ENCODE measurements around the gene NIPSNAP2.
"Not testable (repeated sequence)": the region's sequence is repeated elsewhere in the genome, so short reads cannot be mapped to it uniquely, and the experiment has no call there.

Gene NIPSNAP2

GRCh38 chr7:55977831-55978230 is 13.4 kb downstream of the NIPSNAP2 start:
- peak; percentile 28 for DNase-seq

DNA sequence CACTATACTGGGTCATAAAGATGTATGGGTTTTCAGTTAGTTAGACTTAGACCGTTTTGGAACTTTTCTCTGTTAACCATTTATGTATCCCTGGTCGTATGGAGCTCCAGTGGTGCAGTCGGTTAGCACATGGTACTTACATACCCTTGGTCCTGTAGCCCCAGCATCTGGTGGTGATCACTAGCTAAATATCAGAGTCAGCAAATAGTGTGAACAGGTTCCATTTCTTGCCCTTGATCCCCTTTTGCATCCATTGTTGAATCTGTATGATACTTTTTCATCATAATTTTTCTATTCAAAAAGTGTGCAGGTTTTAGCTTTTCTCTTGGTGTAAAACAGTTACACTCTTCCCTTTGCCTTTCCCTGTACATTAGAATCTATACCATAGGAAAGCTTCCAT is 15.9 kb downstream of the NIPSNAP2 start:
- no peak for DNase-seq

DNA sequence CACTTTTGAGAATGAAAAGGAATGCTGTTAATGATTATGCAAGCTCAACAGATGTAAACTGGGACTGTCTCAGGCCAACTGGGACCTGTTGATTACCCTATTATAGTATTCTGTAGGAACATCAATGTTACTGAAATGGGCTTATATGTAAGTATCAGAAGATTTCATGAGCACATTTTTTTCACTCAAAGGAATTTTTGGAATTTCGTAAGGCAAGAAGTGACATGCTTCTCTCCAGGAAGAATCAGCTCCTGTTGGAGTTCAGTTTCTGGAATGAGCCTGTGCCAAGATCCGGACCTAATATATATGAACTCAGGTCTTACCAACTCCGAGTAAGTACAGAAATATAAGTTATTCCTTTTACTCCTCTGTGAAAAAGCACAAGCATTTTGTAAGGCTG is 19.2 kb downstream of the NIPSNAP2 start:
- no peak for DNase-seq

DNA sequence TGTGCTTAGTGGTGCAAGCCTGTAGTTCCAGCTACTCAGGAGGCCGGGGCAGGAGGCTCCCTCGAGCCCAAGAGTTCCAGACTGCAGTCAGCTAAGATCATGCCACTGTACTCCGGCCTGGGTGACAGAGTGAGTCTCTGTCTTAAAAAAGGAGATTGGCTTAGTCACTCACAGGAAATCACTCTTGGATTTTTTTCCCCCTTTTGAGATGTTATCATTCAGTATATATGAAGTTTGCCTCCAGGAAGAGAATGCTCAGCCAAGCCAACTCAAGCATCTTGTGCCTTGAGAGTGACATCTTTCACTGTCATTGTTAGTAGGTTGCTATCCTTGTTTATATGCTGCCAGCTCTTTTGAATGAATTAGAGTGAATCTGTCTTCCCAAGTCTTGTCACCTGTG is 28.0 kb downstream of the NIPSNAP2 start:
- no peak for DNase-seq

DNA sequence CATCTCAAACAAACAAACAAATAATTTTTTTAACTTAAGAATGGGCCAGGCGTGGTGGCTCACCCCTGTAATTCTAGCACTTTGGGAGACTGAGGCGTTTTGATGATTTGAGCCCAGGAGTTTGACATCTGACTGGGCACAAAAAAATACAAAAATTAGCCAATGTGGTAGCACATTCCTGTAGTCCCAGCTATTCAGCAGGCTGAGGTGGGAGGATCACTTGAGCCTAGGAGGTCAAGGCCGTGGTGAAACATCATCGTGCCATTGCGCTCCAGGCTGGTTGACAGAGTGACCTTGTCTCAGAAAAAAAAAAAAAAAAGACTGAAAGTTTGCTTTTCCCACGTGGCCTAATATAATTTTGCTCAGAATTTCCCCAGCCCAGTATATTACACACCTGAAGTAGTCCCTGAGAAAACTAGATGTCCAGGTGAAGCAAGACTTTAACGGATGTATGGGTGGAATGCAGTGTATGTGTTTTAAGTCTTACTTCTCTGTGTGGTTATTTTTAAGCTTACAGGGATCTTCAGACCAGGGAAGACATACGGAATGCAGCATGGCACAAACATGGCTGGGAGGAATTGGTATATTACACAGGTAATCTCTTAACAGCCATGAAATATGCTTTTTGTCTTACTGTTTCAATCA is 32.6 kb downstream of the NIPSNAP2 start:
- no peak for DNase-seq

- no peak for DNase-seq
Observed at GRCh38 chr7:56003749-56004148, 39.4 kb downstream of the NIPSNAP2 start.

GRCh38 chr7:56007167-56007652 is 42.8 kb downstream of the NIPSNAP2 start:
- DNase-seq, result no peak

- DNase-seq, result no peak
Observed at GRCh38 chr7:56007891-56008290, 43.5 kb downstream of the NIPSNAP2 start.

DNA sequence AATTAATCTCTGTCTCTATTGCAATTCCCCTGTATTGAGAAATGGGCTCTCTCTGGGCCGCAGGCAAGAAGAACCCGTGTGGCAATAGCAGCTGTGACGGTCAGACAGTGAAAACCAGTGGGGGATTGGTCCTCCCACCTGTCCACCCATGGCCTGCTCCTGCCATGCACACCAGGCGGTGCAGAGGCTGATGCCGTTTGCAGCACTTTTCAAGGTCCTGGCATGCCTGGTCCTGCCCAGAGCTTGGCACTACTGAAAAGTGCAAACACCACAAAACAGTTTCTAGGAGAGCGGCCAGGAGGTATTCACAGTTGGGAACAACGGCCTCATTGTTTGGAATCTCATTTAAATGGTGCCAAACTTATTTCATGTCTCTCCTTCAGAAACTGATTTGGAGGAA is 45.3 kb downstream of the NIPSNAP2 start:
- DNase-seq, result peak; percentile 45

DNA sequence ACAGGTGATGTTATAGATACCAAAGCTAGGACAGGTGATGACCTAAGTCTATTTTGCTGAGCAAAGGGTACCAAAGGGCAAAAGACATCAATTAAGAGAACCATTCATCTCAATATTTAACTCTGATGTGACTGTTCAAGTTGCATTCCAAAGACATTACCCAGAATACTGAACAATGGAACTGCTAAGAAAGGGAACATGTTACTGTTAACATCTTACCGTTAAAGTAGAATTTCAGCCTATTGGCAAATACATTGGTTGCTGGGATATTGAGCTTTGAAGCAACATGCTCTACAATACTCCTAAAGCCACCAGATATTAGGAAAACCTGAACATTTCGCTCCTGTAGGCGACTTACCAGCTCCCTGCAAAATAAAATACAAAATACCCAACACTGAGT is 52.6 kb downstream of the NIPSNAP2 start:
- DNase-seq, result not testable (repeated sequence)

GRCh38 chr7:56019501-56019900 is 55.1 kb downstream of the NIPSNAP2 start:
- no peak for DNase-seq

- no peak for DNase-seq
Observed at GRCh38 chr7:56023500-56023899, 59.1 kb downstream of the NIPSNAP2 start.

DNA sequence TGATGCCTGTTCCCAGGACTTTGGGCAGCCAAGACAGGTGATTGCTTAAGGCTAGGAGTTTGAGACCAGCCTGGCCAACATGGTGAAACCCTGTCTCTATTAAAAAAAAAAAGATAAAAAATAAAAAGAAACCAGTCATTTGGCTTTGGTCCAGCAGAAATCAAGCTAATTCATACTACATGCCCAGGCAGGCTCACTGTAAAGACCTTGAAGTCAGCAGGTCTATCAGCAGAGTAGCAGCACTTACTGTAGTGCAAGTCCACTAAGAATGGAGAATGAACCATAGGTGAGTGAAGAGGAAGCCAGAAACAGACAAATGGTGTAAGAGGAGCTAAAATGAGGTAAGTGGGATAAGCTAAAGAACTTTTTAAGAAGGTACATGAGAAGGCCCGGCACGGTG is 62.2 kb downstream of the NIPSNAP2 start:
- no peak for DNase-seq

- no peak for DNase-seq
Observed at GRCh38 chr7:56028942-56029630, 64.7 kb downstream of the NIPSNAP2 start.

- no peak for DNase-seq
Observed at GRCh38 chr7:56030340-56030739, 66.0 kb downstream of the NIPSNAP2 start.

DNA sequence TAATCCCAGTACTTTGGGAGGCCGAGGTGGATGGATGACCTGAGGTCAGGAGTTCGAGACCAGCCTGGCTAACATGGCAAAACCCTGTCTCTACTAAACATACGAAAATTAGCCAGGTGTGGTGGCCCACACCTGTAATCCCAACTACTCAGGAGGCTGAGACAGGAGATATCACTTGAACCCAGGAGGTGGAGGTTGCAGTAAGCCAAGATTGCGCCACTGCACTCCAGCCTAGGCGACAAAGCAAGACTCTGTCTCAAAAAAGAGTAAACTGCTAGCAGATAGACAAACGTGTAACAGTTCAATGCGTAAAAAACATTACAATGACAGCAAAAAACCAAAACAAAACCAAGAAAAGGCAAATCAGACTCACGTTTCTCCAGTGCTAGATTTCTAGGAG is 67.2 kb downstream of the NIPSNAP2 start:
- not testable (repeated sequence) for DNase-seq

DNA sequence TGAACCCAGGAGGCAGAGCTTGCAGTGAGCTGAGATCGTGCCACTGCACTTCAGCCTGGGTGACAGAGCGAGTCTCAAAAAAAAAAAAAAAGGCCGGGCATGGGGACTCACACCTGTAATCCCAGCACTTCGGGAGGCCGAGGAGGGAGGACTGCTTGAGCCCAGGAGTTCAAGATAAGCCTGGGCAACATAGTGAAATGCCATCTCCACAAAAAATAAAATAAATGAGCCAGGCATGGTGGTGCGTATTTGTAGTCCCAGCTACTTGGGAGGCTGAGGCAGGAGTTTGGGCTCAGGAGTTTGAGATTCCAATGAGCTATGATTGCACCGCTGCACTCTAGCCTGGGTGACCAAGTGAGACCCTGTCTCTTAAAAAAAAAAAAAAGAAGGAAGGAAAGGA is 68.2 kb downstream of the NIPSNAP2 start:
- not testable (repeated sequence) for DNase-seq

DNA sequence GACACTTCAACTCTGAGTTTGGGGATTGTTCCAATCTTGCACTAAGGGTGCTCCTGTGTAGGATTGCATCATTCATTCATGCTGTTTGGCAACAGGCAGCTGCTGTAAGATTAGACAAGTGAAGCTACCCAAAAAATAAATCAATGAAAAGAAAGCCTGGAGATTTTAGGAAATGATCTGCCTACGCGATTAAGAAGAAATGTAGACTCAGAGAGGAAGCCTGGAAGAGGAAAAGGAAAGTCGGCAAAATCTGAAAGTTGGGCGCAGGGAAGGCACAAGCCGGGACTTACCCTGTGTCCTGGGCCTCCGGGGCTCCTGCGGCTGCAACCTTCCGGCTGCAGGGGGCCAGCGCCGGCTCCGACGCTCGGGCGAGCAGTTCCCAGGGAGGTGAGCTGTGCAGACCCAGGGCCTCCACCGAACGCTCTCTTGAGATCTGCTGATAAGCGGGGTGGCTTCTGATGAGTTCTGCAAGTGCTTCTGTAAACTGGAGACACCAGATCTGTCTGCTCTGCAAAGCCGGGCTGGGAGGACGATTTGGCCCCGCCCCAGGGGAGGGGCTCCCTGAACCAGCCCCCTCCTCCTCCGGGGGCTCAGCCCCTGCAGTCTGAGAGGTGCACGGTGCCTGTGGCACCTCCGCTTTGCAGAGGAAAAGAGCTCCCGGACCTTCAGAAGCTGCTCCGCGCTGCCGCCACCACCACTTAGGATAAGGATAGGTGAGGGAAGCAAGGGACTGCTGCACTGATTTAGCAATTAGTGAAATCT is 69.5 kb downstream of the NIPSNAP2 start:
- peak; percentile 83 for DNase-seq

DNA sequence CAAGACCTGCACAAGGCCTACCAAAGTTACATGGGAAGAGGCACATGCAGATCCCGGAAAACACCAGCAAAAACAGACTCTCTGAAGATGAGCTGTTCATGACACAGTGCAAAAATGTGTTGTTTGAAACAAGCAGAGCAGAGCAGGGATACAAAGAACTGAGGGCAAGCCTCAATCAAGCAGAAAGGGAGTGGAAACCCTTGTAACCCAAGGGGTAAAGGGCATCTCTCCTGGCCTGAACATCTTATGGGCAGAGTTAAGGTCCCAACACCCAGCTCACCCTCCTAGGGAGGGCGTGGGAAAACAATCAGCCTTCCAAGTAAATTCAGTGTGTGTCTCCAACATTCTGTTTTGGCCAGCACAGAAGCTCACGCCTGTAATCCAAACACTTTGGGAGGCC is 76.3 kb downstream of the NIPSNAP2 start:
- DNase-seq, result no peak

- DNase-seq, result not testable (repeated sequence)
Observed at GRCh38 chr7:56045758-56046157, 81.4 kb downstream of the NIPSNAP2 start.

GRCh38 chr7:56046721-56047445 is 82.5 kb downstream of the NIPSNAP2 start:
- no peak for DNase-seq

DNA sequence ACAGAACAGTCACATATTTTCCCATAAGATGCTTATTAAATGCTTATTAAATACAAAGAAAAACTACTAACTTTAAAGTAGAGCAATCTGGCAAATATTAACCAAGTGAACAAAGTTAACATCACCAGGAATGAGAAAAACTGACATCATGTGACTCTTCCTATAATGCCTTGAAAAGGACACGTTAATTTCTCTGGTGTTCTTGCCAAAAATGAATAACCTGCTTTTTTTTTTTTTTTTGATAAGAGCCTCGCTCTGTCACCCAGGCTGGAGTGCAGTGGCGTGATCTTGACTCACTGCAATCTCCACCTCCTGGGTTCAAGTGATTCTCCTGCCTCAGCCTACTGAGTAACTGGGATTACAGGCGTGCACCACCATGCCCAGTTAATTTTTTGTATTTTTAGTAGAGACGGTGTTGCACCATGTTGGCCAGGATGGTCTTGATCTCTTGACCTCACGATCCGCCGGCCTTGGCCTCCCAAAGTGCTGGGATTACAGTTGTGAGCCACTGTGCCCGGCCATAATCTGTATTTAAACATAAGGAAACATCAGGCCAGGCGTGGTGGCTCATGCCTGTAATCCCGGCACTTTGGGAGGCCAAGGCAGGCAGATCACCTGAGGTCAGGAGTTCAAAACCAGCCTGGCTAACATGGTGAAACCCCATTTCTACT is 83.2 kb downstream of the NIPSNAP2 start:
- not testable (repeated sequence) for DNase-seq

DNA sequence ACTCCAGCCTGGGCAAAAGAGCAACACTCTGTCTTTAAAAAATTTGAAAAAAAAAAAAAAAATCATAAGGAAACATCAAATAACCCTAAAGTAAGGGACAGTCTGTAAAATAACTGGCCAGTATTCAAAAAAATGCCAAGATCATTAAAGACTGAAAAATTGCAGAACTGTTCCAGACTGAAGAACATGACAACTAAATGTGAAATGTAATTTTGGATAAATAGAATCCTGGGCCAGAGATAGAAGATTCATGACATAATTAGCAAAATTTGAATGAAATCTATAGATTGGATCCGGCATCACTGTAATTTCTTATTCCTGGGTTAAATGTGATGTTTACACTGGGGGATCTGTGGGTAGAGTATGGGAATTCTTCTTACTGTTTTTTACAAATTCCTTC is 83.9 kb downstream of the NIPSNAP2 start:
- no peak for DNase-seq
